C4-2B (cell line): ENCODE results near the gene DLG2.

Source experiments
- CTCF ChIP-seq: fragments of 450-650 bp; conservative IDR thresholded peaks from 2 replicates; pipeline ENCODE4 v1.5.1; 2017; ENCODE audit warnings: mild to moderate bottlenecking
- ZFX ChIP-seq: fragments of 450-650 bp; IDR thresholded peaks from 2 replicates; pipeline ENCODE4 v1.6.1; 2017

- no peak for TF ChIP-seq CTCF
- TF ChIP-seq ZFX, result no peak
Observed at GRCh38 chr11:84218318-84218717, 1408.8 kb downstream of the DLG2 start.
